Measurements from ENCODE around the gene AHCY.
A peak's percentile ranks its signal among the peaks of the same experiment; 100 is the strongest.
"Not testable (repeated sequence)": the region's sequence is repeated elsewhere in the genome, so short reads cannot be mapped to it uniquely, and the experiment has no call there.

AHCY gene

DNA sequence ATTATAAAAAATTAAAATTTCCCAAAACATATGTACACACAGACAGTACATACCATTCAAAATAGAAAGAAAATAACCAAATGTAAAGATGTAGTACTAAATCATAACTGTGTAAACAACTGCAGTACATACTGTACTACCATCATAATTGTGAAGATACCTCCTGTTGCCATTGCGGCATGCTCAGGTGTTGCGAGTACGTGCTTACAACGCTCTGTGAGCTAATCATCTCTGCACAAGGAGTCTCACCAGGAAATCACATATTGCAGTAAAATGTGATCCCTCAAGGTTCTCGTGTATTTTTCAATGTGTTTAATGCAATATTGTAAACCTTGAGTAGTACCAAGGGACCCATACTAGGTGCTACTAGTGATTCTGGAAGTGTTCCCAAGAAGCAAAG, 39.0 kb downstream of the AHCY start:
- DNase-seq (ENCODE audit: low read depth): no peak
- no peak overlapping the region for H3K4me3 ChIP-seq (ENCODE audit: low read length)
- TF ChIP-seq, protein P1, sequence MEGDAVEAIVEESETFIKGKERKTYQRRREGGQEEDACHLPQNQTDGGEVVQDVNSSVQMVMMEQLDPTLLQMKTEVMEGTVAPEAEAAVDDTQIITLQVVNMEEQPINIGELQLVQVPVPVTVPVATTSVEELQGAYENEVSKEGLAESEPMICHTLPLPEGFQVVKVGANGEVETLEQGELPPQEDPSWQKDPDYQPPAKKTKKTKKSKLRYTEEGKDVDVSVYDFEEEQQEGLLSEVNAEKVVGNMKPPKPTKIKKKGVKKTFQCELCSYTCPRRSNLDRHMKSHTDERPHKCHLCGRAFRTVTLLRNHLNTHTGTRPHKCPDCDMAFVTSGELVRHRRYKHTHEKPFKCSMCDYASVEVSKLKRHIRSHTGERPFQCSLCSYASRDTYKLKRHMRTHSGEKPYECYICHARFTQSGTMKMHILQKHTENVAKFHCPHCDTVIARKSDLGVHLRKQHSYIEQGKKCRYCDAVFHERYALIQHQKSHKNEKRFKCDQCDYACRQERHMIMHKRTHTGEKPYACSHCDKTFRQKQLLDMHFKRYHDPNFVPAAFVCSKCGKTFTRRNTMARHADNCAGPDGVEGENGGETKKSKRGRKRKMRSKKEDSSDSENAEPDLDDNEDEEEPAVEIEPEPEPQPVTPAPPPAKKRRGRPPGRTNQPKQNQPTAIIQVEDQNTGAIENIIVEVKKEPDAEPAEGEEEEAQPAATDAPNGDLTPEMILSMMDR (conservative IDR thresholded peaks at IDR 0.05; ENCODE audit: low read depth, low read length): no peak

DNA sequence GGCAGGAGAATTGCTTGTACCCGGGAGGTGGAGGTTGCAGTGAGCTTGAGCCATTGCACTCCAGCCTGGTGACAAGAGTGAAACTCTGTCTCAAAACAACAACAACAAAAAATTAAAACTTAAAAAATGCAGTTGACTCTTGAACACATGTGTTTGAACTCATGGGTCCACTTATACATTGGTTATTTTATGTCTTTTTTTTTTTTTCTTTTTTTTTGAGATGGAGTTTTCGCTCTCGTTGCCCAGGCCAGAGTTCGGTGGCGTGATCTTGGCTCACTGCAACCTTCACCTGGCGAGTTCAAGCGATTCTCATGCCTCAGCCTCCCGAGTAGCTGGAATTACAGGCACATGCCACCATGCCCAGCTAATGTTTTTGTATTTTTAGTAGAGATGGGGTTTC, 39.7 kb downstream of the AHCY start:
- not testable (repeated sequence) for DNase-seq (ENCODE audit: low read depth)

DNA sequence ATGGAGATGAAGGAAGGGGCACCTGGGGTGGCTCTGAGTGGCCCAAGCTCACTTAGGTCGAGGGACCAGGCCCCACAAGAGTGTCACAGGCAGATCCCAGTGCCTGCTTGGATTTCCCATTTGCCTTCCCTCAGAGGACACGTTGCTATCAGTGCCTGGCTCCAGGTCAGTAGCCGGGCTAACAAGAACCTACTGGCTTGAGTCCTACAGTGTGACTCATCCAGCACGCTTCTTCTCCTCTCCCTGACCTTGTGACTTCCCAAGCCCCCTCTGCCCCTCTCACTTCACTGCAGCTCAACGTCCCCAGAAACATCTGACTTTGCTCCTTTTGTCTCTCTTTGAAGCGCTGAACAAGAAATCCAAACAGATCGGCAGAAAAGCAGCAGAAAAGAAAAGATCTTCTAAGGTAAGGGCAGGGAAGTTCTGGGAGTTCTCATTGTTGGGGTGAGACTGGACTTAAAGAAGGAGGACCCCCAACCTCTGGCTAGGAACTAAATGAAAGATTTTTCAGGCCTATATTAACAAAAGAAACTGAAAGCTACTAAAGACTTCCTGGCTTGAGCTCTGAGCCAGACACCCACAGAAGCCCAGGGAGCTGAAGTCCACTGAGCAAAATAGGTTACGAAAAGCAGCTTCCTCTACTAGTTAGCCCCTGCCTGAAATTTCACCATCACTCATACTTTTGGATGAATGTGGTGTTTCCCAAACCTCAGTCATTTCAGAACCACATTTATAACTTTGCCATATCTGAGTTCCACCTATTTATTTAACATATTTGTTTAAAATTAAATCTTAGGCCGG, 40.5 kb downstream of the AHCY start:
- H3K4me3 ChIP-seq (ENCODE audit: low read length): no peak overlapping the region
- peak; percentile 52 for DNase-seq (ENCODE audit: low read depth)
- TF ChIP-seq, protein P1 (conservative IDR thresholded peaks at IDR 0.05; ENCODE audit: low read depth, low read length): no peak

More for the DNA sequence above, 39.7 kb downstream of the AHCY start:
- not testable (repeated sequence) for H3K4me3 ChIP-seq (ENCODE audit: low read length)

DNA sequence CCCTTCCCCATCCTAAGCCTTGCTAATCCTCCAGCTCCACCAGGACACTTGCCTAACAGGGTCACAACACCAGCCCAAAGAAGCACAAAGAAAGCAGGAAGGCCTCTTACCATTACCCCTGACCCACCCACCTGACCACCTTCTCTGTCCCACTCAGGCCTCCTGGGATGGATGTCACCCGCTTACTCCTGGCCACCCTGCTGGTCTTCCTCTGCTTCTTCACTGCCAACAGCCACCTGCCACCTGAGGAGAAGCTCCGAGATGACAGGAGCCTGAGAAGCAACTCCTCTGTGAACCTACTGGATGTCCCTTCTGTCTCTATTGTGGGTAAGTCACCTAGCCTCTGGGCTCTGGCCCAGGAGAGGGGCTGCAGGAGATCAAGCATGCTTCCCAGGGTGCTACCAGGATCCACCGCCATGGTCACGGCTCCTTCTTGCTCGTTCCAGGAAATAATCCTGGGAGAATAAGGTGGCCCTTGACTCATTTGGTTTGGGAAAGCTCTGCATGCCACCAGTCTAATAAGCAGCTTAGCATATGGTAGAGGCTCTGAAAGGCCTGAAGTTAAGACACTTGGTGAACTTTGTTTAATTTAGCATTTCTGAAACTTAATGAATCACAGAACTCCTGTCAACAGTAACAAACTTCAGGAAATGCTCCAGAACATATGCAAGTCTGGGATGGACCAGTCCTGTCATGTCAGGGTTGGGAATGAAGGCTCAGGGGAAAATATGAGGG, 42.8 kb downstream of the AHCY start:
- TF ChIP-seq, protein P1 (conservative IDR thresholded peaks at IDR 0.05; ENCODE audit: low read depth, low read length): no peak
- DNase-seq (ENCODE audit: low read depth): peak; percentile 54
- H3K4me3 ChIP-seq (ENCODE audit: low read length): no peak overlapping the region

DNA sequence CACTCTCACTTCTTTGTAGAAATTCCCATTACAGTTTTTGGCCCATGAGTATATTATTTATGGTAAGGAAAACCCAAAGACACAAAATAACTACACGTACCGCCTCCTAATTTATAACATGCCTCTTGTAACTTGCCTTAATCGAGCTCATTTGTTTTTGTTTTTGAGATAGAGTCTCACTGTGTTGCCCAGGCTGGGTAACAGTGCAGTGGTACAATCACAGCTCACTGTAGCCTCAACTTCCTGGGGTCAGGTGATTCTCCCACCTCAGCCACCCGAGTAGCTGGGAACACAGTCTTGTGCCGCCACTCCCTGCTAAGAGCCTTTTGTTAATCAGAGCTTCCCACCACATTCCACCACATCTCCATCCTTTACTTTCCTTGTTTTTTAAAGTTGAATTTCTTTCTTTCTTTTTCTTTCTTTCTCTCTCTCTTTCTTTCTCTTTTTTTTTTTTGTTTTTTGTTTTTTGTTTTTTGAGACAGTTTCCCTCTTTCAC, 46.5 kb downstream of the AHCY start:
- DNase-seq (ENCODE audit: low read depth): no peak
- H3K4me3 ChIP-seq (ENCODE audit: low read length): no peak overlapping the region
- TF ChIP-seq, protein P1 (conservative IDR thresholded peaks at IDR 0.05; ENCODE audit: low read depth, low read length): no peak

DNA sequence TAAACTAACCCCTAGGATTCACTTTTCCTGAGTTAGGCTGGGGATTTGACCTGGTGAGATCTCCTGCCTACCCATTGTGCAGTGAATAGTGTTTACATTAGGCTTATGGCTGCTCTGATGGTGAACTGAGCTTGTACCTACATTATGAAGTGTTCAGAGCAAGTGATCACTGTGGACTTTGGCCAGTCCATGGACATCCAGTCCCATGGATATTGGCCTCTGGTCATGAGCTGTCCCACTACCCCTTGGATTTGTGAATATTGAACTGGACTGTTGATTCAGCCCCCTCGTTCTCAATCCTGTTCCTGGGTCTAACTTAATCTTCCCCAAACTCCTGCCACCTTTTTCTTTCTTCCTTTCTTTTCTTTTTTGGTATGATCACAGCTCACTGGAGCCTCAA, 48.2 kb downstream of the AHCY start:
- no peak for DNase-seq (ENCODE audit: low read depth)
- H3K4me3 ChIP-seq (ENCODE audit: low read length): no peak overlapping the region
- TF ChIP-seq, protein P1 (conservative IDR thresholded peaks at IDR 0.05; ENCODE audit: low read depth, low read length): no peak

DNA sequence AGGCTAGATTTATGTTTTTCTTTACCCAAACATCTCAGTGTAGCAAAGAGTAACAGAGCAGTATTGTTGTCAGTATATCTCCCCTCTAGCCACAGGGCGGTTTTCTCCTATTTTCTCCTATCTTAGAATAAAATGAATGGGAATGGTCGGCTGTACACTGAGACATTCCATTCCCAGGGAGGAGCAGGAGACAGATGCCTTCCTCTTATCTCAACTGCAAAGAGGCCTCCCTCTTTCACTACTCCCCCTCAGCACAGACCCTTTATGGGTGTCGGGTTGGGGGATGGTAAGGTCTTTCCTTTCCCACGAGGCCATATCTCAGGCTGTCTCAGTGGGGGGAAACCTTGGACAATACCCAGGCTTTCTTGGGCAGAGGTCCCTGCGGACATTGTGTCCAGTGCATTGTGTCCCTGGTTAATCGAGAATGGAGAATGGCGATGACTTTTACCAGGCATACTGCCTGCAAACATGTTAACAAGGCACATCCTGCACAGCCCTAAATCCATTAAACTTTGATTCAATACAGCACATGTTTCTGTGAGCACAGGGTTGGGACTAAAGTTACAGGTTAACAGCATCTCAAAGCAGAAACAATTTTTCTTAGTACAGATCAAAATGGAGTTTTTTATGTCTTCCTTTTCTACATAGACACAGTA, 50.6 kb downstream of the AHCY start:
- not testable (repeated sequence) for H3K4me3 ChIP-seq (ENCODE audit: low read length); DNase-seq (ENCODE audit: low read depth)

All from retinal pigment epithelial cell (primary cell).